Midbrain (tissue), 1 donor: ENCODE data around the gene SCGB1C2.
A peak's percentile ranks its signal among the peaks of the same experiment; 100 is the strongest.
"Not testable (repeated sequence)": the region's sequence is repeated elsewhere in the genome, so short reads cannot be mapped to it uniquely, and the experiment has no call there.

ENCODE experiments used
- DNase-seq: peaks from one replicate; lab custom pipeline; 2025; lab: John Stamatoyannopoulos, UW

Gene SCGB1C2

DNA sequence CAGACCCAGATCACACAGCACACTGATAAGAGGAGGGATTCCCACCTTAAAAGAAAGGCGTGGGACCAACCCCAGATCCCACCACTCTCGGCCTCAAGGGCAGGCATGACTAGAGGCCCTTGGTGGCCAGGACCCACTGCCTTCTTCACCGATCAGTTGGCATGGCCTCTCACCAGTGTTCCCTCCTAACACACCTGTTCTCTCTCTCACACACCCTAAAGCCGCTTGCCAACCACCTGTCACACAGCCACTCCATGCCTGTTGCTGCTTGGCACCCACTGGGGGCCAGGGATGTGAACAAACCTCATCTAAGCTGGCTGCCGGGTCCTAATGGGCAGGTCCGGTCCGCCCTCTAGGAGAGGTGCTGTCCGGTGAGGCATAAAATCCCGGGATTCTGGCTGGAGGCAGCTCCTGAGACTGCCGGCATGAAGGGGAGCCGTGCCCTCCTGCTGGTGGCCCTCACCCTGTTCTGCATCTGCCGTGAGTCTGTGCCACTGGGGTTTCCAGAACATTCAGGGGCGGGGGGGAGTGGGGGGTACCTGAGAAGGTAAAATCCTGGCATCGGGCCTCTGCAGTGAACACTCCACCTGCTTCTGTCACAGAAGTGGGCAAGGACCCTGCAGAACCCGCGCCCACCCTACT lies at the start of gene SCGB1C2:
SCGB1C2 (plus strand) TSS at position 404 of the 642 bp plus-strand sequence; CDS start at position 426, 22 bp downstream.
- not testable (repeated sequence) for DNase-seq

DNA sequence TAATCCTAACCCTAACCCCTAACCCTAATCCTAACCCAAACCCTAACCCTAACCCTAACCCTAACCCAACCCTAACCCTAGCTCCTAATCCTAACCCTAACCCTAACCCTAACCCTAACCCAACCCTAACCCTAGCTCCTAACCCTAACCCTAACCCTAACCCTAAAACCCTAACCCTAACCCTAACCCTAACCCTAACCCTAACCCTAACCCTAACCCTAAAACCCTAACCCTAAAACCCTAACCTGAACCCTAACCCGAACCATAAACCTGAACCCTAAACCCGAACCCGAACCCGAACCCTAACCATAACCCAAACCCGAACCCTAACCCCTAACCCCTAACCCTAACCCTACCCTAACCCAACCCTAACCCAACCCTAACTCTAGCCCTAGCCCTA lies 24.3 kb upstream of the SCGB1C2 start:
- DNase-seq, result not testable (repeated sequence)

DNA sequence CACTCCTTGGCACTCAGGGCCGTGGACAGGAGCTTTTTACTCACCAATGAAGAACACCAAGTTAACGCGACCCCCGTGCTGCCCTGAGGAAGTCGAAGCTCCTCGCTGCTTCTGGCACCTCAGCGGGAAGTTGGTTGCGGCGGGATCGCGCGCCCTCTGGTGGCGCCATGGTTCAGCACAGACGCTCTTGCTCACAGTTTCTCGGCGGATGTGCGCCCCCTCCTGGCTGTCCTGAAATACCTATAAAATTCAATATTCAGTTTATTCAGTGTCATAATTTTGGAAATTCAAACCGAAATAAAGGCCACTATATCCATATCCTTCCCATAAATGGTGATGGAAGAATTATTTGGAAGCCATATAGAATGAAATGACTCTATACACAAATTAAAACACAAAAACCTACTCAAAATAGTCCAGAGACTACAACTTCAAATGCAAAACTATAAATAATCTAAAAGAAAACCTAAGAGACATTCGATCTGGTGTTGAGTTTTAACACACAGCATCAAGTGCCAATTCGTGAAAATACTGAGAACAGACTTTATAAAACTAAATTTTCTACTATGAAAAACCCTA lies 18.9 kb upstream of the SCGB1C2 start:
- DNase-seq, result not testable (repeated sequence)

DNA sequence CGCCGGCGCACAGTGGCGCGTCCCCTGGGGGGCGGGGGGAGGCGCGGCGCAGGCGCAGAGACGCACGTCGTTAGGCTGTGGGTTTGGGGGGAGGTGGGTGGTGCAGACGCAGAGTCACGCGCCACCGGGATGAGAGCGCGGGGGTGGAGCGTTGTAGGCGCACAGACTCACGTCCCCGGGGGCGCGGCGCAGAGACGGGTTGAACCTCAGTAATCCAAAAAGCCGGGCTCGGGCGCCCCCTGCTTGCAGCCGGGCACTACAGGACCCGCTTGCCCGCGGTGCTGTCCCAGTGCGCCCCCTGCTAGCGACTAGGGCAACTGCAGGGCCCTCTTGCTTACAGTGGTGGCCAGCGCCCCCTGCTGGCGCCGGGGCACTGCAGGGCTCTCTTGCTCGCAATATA lies 3.4 kb upstream of the SCGB1C2 start:
- not testable (repeated sequence) for DNase-seq

DNA sequence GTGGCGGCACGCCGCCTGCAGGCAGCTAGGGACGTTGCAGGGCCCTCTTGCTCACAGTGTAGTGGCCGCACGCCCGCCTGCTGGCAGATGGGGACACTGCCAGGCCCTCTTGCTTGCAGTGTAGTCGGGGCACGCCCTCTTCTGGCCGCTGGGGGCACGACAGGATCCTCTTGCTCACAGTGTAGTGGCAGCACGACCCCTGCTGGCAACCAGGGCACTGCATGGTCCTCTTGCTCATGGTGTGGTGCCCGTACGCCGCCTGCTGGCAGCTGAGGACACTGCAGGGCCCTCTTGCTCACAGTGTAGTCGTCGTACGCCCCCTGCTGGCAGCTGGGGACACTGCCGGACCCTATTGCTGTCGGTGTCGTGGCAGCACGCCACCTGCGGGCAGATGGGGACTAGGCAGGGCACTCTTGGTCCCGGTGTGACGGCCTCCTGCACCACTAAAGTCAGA lies 3.0 kb upstream of the SCGB1C2 start:
- not testable (repeated sequence) for DNase-seq

- not testable (repeated sequence) for DNase-seq
Measured at GRCh38 chr17:135022-135421, 2.3 kb upstream of the SCGB1C2 start.

DNA sequence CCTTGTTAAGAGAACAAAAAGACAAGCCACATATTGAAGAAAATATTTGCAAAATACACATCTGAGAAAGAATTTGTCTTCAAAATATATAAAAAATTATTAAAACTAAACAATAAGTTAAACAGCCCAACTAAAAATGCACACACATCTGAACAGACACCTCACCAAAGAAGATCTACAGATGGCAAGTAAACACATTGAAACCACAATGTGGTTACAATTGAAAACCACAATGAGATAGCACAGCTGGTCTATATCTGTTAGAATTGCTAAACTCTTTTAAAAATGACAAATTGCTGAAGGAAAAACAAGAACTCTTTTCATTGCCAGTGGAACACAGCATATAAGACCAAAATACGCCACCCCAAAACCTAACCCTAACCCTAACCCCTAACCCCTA lies 1.5 kb upstream of the SCGB1C2 start:
- not testable (repeated sequence) for DNase-seq

DNA sequence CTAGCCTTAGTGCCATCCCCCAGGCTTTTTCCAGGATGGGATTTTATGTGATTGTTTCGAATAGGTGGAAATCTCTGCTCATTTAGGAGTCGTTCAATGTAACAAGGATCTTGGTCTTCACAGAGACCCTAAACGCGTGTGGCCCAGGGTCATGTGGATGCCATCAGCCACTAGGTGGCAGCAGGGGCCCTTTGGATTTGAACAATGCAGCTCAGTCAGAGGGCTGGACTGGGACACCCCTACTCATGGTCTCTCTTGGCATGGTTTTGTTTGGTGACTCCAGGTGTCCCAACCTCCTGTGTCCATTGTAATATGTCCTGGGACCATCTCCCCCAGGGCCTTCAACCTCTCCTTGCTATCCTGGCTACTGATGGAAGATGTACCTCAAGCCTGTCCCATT lies 838 bp upstream of the SCGB1C2 start:
- not testable (repeated sequence) for DNase-seq

DNA sequence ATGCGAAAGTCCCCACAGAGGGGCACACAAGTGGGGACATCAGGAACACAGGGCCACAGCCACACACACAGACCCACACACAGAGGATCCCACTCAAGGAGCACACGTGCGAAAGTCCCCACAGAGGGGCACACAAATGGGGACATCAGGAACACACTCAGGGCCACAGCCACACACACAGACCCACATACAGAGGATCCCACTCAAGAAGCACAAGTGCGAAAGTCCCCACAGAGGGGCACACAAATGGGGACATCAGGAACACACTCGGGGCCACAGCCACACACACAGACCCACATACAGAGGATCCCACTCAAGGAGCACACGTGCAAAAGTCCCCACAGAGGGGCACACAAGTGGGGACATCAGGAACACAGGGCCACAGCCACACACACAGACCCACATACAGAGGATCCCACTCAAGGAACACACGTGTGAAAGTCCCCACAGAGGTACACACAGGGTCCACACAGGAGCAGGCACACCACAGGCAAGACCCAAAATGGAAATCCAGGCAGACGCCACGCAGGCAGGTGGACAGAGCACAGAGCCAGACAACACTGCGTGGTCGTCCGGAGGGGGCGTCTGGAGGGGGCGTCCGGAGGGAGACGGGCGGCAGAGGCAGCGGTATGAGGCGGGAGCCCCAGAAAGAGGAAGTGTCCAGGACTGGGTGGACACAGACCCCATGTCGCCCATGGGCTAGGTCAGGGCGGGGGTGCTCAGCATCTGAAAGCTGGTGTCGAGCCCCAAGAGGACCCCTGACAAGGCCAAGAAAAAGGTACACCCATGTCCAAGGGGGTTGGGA lies 2.2 kb downstream of the SCGB1C2 start:
- DNase-seq, result not testable (repeated sequence)

DNA sequence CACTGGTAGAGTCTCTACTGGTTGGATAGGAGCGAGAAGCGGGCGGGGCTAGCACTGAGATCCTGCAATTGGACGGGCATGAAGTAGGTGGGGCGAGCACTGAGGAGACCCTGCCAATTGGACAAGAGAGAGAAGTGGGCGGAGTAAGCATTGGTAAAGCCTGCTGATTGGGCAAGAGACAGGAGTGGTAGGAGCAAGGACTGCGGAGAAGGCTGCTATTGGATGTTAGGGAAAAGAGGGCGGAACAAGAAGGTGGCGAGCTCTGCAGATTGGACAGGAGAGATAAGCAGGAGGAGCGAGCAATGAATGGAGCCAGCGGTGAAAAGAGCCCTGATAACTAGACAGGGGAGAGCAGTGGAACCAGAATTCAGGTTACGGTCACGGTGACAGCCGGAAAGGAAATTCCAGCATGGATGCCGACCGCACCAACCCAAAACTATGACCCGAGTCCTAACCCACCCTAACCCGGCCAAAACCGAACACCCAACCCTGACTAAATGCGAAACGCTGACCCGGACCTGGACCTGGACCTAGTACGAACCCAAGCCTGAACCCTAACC lies 4.8 kb downstream of the SCGB1C2 start:
- no peak for DNase-seq

GRCh38 chr17:142876-143784 lies 5.8 kb downstream of the SCGB1C2 start:
- DNase-seq, result no peak

- DNase-seq, result peak; percentile 75
Measured at GRCh38 chr17:143785-144281, 6.5 kb downstream of the SCGB1C2 start.

GRCh38 chr17:144936-145670 lies 7.7 kb downstream of the SCGB1C2 start:
- DNase-seq, result no peak

DNA sequence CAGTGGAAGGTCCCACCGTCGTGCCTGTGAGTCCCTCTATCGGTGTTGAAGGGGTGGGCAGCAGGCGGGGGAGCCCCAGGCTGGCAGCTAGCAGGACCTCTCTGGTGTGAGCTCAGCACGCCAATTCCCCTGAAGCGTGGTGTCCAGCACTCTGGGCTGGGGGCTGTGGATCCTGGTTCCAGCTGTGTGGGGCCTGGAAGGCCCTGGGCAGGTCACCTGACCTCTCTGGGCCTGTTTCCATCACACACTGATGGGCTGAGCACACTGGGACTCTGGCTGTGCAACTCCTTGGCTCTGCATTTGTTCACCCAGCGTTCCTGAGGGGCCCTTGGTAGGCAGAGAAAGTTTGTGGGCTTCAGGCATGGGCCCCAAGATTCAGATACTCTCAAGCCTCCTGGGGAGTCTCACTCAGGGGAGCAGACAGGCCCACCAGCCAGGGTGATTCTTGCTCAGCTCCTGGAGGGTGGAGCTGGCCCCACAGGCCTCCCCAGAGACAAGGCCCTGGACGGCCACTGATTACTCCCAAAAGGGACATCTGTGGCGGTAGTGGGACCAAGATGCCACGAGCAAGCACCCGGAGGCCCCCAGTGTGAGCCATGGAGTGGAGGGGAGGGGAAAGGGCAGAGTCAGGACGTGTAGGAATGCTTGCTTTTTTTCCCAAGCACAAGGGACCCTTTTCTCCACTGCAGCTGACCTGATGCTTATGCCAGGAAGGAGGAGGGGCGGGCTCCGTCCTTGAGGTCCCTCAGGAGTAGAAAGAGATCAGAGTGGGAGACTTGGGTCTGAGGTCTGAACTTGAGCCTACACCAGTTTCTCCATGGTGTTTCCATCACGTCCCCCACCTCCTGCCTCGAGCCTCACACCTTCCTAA lies 8.5 kb downstream of the SCGB1C2 start:
- DNase-seq, result peak; percentile 5

DNA sequence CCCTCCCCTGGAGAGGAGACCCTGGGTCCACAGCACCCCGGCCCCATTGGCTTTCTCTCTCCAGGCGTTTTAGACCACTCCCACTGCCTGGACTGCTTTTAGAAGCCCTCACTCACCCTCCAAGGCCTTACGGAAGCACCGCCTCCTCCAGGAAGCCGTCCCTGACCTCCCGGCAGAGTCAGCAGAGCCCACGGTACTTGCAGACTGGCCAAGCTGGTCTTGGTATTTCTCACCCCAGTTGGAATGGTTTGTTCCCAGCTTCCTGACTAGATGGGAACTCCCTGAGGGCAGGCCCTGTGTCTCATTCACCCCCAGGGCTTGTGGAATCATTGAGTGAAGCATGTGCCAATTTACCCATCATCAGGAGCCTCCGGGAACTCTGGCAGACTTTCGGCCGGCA lies 9.2 kb downstream of the SCGB1C2 start:
- no peak for DNase-seq

GRCh38 chr17:146983-147761 lies 9.8 kb downstream of the SCGB1C2 start:
- DNase-seq, result no peak

DNA sequence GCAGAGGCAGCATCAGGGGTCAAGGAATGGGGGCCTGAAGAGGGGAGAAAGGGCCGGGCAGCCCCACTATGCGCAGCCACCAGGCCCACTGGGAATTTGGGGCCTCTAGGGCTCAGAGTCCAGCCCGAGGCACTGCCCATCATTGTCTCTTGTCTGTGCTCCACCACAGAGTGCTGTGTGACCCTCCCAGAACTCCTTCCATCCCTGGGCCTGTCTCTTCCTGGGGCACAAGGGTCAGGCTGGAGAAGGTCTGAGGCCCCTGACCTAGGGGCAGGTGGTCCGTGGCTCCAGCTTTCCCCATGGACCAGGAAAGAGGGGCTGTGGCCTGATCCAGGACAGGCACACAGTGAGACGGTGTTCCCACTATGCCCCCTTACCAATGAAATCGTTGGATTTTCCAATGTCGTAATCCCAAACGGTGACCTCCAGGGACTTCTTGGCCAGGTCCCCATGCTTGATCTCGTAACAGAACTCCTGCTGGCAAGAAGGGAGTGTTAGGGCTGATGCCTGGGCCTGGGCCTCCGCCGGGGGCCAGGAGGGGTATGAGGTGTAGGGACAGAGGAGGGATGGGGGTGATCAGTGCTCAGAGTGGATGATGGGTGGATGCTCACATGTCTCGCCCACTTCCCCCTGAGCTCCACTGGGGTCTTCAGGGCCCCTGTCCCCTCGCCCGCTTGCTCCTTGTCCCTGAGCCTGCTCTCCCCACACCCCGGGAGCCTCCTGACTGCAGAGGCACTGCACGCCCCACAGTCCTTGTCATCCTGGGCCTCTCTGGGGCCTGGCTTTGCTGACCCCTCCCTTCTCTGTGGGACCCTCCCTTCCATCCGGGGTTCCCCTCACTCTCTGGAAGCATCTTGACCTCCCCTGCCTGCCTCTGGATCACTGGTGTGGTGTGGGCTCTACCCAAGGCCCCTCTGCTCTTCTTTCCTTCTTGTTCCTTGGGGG lies 10.7 kb downstream of the SCGB1C2 start:
- DNase-seq, result no peak

GRCh38 chr17:148757-149156 lies 11.4 kb downstream of the SCGB1C2 start:
- DNase-seq, result no peak
